ENCODE measurements around the gene ASIC2. TPM values are rescaled to one million over a fixed set of nuclear protein-coding genes. Genes with fewer than 3 reads are reported as not detected.

The ASIC2 gene
- total RNA-seq, 2 donors from 2014 or later: 3.0 to 3.3 TPM

DNA sequence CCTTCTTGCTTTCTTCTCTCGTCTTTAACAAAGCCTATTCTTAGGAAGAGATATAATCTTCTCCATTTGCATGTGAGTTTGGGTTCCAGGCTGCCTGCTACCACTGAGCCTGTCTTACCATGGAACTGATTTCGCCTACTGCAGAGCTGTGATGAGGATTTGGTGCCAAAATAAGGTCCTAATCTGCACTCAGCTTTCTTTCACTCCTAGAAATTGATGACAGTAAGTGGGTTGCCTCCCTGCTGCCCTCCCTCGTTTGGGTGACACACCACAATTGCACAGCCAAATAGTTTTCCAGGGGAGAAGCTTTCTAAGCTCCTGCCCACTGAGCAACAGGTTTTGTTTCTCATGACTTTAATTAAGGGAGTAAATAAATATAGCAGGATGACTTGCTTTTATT is 25.1 kb upstream of the ASIC2 start:
- Mint-ChIP-seq H3K27ac (no peak overlapping the region), H3K27me3 (ENCODE audit: insufficient read depth) (peaks cover 32% of the 10 kb centered on the region), H3K4me1 (no peaks in the 10 kb centered on the region), H3K9me3 (no peaks in the 10 kb centered on the region), H3K36me3 (ENCODE audit: low read depth) (no peaks in the 10 kb centered on the region), H3K4me3 (no peak overlapping the region)
- Histone ChIP-seq H3K36me3 (ENCODE audit: control insufficient read depth, insufficient read depth, low read length) (no peaks in the 10 kb centered on the region), H3K9ac (ENCODE audit: extremely low read depth, low read length, poor library complexity, severe bottlenecking) (no peak overlapping the region), H3K4me1 (ENCODE audit: control insufficient read depth, insufficient read depth, low read length) (no peaks in the 10 kb centered on the region), H3K27ac (ENCODE audit: low read depth, low read length) (no peak overlapping the region), H3K9me3 (ENCODE audit: control insufficient read depth, low read length) (no peaks in the 10 kb centered on the region), H3K4me3 (ENCODE audit: low read length) (no peak overlapping the region), H3K27me3 (ENCODE audit: control insufficient read depth, insufficient read depth, low read length, poor library complexity, severe bottlenecking) (peaks cover 21% of the 10 kb centered on the region)
- TF ChIP-seq, protein P1, sequence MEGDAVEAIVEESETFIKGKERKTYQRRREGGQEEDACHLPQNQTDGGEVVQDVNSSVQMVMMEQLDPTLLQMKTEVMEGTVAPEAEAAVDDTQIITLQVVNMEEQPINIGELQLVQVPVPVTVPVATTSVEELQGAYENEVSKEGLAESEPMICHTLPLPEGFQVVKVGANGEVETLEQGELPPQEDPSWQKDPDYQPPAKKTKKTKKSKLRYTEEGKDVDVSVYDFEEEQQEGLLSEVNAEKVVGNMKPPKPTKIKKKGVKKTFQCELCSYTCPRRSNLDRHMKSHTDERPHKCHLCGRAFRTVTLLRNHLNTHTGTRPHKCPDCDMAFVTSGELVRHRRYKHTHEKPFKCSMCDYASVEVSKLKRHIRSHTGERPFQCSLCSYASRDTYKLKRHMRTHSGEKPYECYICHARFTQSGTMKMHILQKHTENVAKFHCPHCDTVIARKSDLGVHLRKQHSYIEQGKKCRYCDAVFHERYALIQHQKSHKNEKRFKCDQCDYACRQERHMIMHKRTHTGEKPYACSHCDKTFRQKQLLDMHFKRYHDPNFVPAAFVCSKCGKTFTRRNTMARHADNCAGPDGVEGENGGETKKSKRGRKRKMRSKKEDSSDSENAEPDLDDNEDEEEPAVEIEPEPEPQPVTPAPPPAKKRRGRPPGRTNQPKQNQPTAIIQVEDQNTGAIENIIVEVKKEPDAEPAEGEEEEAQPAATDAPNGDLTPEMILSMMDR (conservative IDR thresholded peaks at IDR 0.05): peak; percentile 17
- DNase-seq: no peak
- 67 to 78% methylated on average over 1 to 3 of the region's 3 CpGs for WGBS, 2 experiments (ENCODE audit: insufficient coverage in 1 of 2, insufficient read length in 1 of 2)

DNA sequence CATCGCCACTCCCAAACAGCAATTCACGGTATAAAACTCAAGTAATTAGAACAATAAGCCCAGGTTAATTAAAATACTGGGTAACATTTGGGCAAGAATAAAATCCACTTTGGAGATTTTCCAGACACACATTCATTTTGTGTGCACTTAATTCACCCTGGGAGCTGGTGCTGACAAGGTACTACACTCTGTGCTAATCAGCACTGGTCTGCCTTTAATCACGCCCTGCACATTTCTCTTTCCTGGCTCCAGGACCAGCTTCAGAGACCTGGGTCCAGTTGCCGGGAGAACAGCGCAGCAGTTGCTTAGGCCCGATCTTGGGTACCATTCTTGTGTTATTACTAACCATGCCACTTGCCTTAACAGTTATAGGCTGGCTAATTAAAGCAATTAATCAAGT is 23.7 kb upstream of the ASIC2 start:
- 92 to 95% methylated on average over 5 to 6 of the region's 6 CpGs for WGBS, 2 experiments (ENCODE audit: insufficient coverage in 1 of 2, insufficient read length in 1 of 2)
- Histone ChIP-seq H3K4me3 (ENCODE audit: low read length) (no peak overlapping the region), H3K27ac (ENCODE audit: low read depth, low read length) (no peak overlapping the region), H3K27me3 (ENCODE audit: control insufficient read depth, insufficient read depth, low read length, poor library complexity, severe bottlenecking) (peaks cover 17% of the 10 kb centered on the region), H3K9ac (ENCODE audit: extremely low read depth, low read length, poor library complexity, severe bottlenecking) (no peak overlapping the region), H3K4me1 (ENCODE audit: control insufficient read depth, insufficient read depth, low read length) (no peaks in the 10 kb centered on the region), H3K9me3 (ENCODE audit: control insufficient read depth, low read length) (no peaks in the 10 kb centered on the region), H3K36me3 (ENCODE audit: control insufficient read depth, insufficient read depth, low read length) (no peaks in the 10 kb centered on the region)
- DNase-seq: no peak
- Mint-ChIP-seq H3K9me3 (no peaks in the 10 kb centered on the region), H3K36me3 (ENCODE audit: low read depth) (no peaks in the 10 kb centered on the region), H3K4me1 (no peaks in the 10 kb centered on the region), H3K27me3 (ENCODE audit: insufficient read depth) (peaks cover 26% of the 10 kb centered on the region), H3K4me3 (no peak overlapping the region), H3K27ac (no peak overlapping the region)
- TF ChIP-seq, protein P1 (conservative IDR thresholded peaks at IDR 0.05): no peak

DNA sequence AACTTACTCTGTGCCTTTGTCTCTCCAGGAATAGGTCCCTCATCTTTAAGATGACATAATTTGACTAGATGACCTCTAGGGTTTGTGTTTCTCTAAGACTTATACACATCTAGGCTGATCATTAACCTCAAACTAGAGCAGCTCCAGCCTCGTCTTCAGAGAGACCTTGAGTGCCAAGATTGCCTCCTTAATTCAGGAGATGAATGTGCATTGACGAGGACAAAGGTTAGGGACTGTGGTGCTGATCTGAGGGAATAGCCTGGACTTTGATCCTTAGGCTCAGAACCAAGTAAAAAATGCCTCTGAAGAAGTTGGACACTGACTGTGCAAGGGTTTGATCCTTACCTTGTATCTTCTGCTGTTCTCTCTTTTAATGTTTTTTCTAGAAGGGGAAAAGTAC is 17.2 kb upstream of the ASIC2 start:
- H3K4me1 Mint-ChIP-seq: no peaks in the 10 kb centered on the region
- no peak overlapping the region for H3K9ac ChIP-seq (ENCODE audit: extremely low read depth, low read length, poor library complexity, severe bottlenecking)
- no peaks in the 10 kb centered on the region for H3K4me1 ChIP-seq (ENCODE audit: control insufficient read depth, insufficient read depth, low read length)
- no peaks in the 10 kb centered on the region for H3K9me3 Mint-ChIP-seq
- TF ChIP-seq, protein P1 (conservative IDR thresholded peaks at IDR 0.05): no peak
- H3K27me3 Mint-ChIP-seq (ENCODE audit: insufficient read depth): peaks cover 51% of the 10 kb centered on the region
- no peaks in the 10 kb centered on the region for H3K36me3 Mint-ChIP-seq (ENCODE audit: low read depth)
- H3K27ac Mint-ChIP-seq: no peak overlapping the region
- no peak for DNase-seq
- no peak overlapping the region for H3K27ac ChIP-seq (ENCODE audit: low read depth, low read length)
- no peaks in the 10 kb centered on the region for H3K9me3 ChIP-seq (ENCODE audit: control insufficient read depth, low read length)
- H3K4me3 Mint-ChIP-seq: no peak overlapping the region
- H3K36me3 ChIP-seq (ENCODE audit: control insufficient read depth, insufficient read depth, low read length): no peaks in the 10 kb centered on the region
- H3K27me3 ChIP-seq (ENCODE audit: control insufficient read depth, insufficient read depth, low read length, poor library complexity, severe bottlenecking): peaks cover 36% of the 10 kb centered on the region
- no peak overlapping the region for H3K4me3 ChIP-seq (ENCODE audit: low read length)
- WGBS, 2 experiments (ENCODE audit: insufficient coverage in 1 of 2, insufficient read length in 1 of 2): 81 to 86% methylated on average over 2 of the region's 2 CpGs

Data from endodermal cell (in vitro differentiated cells).